HEK293 (cell line): Measurements from ENCODE around the gene GPATCH2.

ENCODE experiments used
- CTCF ChIA-PET: fragments of 350-600 bp; formaldehyde crosslinking; extraction: SDS; loops from one replicate; lab custom pipeline; 2021; ENCODE audit warnings: antibody characterized with exemption; lab: Yijun Ruan, JAX
- POLR2A ChIA-PET: fragments of 300-600 bp; formaldehyde crosslinking; extraction: SDS; loops from one replicate; lab custom pipeline; 2020; ENCODE audit warnings: antibody characterized with exemption, inconsistent platforms; lab: Yijun Ruan, JAX
- H3K27ac ChIP-seq: fragments of 200-500 bp; sonication (Bioruptor generic); 2 replicates; pipeline ENCODE4 v1.5.1; 2014; ENCODE audit warnings: low read depth, low read length, control low read depth, inconsistent platforms; ENCODE audit errors: extremely low read depth
- H3K36me3 ChIP-seq, 2 experiments: fragments of 200-500 bp in 1 of 2; sonication (Bioruptor generic) in 1 of 2; 1 replicate in 1 of 2; 2 replicates in 1 of 2; pipeline ENCODE4 v1.5.1; 2014 to 2017; ENCODE audit warnings: inconsistent platforms in 2 of 2, low read length in 2 of 2; ENCODE audit not compliant: control insufficient read depth in 2 of 2, insufficient read depth in 1 of 2
- H3K4me1 ChIP-seq: fragments of 200-500 bp; sonication (Bioruptor generic); 2 replicates; pipeline ENCODE4 v1.5.1; 2014; ENCODE audit warnings: mild to moderate bottlenecking, low read length, inconsistent platforms; ENCODE audit not compliant: control insufficient read depth, insufficient read depth
- H3K4me3 ChIP-seq: 2 replicates; pipeline ENCODE4 v1.5.1; 2011; ENCODE audit warnings: low read depth, mild to moderate bottlenecking, control low read depth, low read length, moderate library complexity
- H3K9me3 ChIP-seq: fragments of 200-500 bp; sonication (Bioruptor generic); 2 replicates; pipeline ENCODE4 v1.5.1; 2014; ENCODE audit warnings: low read depth, low read length, inconsistent platforms; ENCODE audit not compliant: control insufficient read depth, insufficient read depth
- FEZF1 ChIP-seq: fragments of 450-650 bp; formaldehyde crosslinking; IDR thresholded peaks from 2 replicates; pipeline ENCODE4 v1.5.1; 2016; ENCODE audit warnings: missing biosample characterization, missing genetic modification characterization
- HOXD13 ChIP-seq: sonication (generic); formaldehyde crosslinking; IDR thresholded peaks from 2 replicates; pipeline ENCODE4 v1.8.0; 2022; ENCODE audit warnings: missing genetic modification reagents, borderline replicate concordance
- KLF7 ChIP-seq: fragments of 450-650 bp; formaldehyde crosslinking; IDR thresholded peaks from 2 replicates; pipeline ENCODE4 v1.5.1; 2016; ENCODE audit warnings: missing biosample characterization, missing genetic modification characterization, borderline replicate concordance
- PRDM1 ChIP-seq: fragments of 450-650 bp; formaldehyde crosslinking; IDR thresholded peaks from 2 replicates; pipeline ENCODE4; 2016; ENCODE audit warnings: missing biosample characterization, missing genetic modification characterization
- ZBTB17 ChIP-seq: fragments of 450-650 bp; formaldehyde crosslinking; IDR thresholded peaks from 2 replicates; pipeline ENCODE4 v1.5.1; 2016; ENCODE audit warnings: missing biosample characterization, missing genetic modification characterization
- ZBTB20 ChIP-seq: fragments of 450-650 bp; formaldehyde crosslinking; IDR thresholded peaks from 2 replicates; pipeline ENCODE4 v1.5.1; 2016; ENCODE audit warnings: missing biosample characterization, missing genetic modification characterization
- ZBTB8A ChIP-seq: fragments of 450-650 bp; formaldehyde crosslinking; IDR thresholded peaks from 2 replicates; pipeline ENCODE4 v1.5.1; 2016; ENCODE audit warnings: missing biosample characterization, missing genetic modification characterization
- ZFHX2 ChIP-seq: fragments of 450-650 bp; formaldehyde crosslinking; conservative IDR thresholded peaks from 2 replicates; pipeline ENCODE4 v1.5.1; 2016; ENCODE audit warnings: missing biosample characterization, missing genetic modification characterization
- ZIC2 ChIP-seq: fragments of 450-650 bp; formaldehyde crosslinking; IDR thresholded peaks from 2 replicates; pipeline ENCODE4 v1.5.1; 2016; ENCODE audit warnings: missing biosample characterization, missing genetic modification characterization
- ZNF132 ChIP-seq: fragments of 450-650 bp; formaldehyde crosslinking; IDR thresholded peaks from 2 replicates; pipeline ENCODE4 v1.5.1; 2017; ENCODE audit warnings: missing biosample characterization, missing genetic modification characterization, borderline replicate concordance
- ZNF19 ChIP-seq: fragments of 450-650 bp; formaldehyde crosslinking; IDR thresholded peaks from 2 replicates; pipeline ENCODE4; 2016; ENCODE audit warnings: missing biosample characterization, missing genetic modification characterization, low read depth
- ZNF555 ChIP-seq: fragments of 450-650 bp; formaldehyde crosslinking; conservative IDR thresholded peaks from 2 replicates; pipeline ENCODE4 v1.5.1; 2017; ENCODE audit warnings: missing biosample characterization, mild to moderate bottlenecking, missing genetic modification characterization, inconsistent platforms
- ZNF776 ChIP-seq: fragments of 450-650 bp; formaldehyde crosslinking; IDR thresholded peaks from 2 replicates; pipeline ENCODE4 v1.5.0; 2017; ENCODE audit warnings: missing biosample characterization, missing genetic modification characterization, borderline replicate concordance
- ZNF830 ChIP-seq: fragments of 450-650 bp; IDR thresholded peaks from 2 replicates; pipeline ENCODE4 v1.5.0; 2018; ENCODE audit warnings: missing biosample characterization, missing genetic modification characterization, low read depth, mild to moderate bottlenecking, moderate library complexity
- ZSCAN30 ChIP-seq: fragments of 450-650 bp; IDR thresholded peaks from 2 replicates; pipeline ENCODE4 v1.5.1; 2018; ENCODE audit warnings: missing biosample characterization, mild to moderate bottlenecking, missing genetic modification characterization, moderate library complexity
- TF ChIP-seq, protein P1 (sequence below): fragments of 450-650 bp; formaldehyde crosslinking; IDR thresholded peaks from 2 replicates; pipeline ENCODE4 v1.5.1; 2016; ENCODE audit warnings: missing biosample characterization, missing genetic modification characterization
- TF ChIP-seq, protein P2 (sequence below): fragments of 450-650 bp; IDR thresholded peaks from 2 replicates; pipeline ENCODE4 v1.5.1; 2018; ENCODE audit warnings: missing biosample characterization, mild to moderate bottlenecking, missing genetic modification characterization

The GPATCH2 gene

DNA sequence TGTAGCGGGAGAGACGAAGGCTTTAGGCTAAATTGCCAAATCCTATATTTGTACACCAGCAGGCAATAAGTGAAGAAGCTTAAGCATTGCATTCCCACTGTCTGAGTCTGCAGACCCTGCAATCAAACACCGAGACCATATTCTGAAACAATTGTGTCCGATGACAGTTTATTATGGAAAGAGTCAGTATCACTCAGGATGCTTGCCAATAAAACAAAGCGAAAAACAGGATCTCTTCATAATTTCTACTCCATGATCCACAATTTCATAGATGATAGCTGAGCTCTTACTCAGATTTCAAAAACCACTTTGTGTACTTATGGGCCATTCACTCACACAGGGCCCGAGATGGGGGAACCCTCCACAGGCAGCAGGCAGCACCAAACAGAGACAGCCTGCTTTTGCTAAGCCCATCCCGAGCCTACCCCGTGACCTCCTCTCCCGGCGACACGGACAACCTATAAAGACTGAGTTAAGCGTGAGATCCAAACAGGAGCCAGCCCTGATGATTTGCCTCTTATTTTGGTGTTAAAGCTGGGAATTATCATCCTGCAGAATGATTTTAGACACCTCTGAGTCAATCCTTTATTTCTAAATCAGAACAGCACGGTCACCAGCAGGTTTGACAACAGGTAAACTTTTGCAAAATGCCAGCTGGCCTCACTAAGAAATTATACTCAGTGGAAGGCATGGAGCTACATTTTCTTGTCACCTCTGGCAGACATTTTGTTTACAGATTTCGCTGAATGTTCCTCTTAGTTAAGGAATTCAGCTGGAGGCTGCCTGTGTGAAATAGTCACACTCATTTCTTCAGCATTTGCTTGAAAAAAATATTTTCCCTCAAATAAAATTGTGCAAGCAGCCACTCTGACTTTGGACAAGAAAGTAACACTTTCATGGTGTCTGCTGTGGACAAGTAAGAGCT lies 212.4 kb downstream of the GPATCH2 start:
- ChIA-PET POLR2A (no interaction called here), CTCF (no interaction called here)
- TF ChIP-seq FEZF1 (no peak), ZFHX2 (tag by site-specific recombination) (no peak), HOXD13 (CRISPR knock-in tag) (no peak), ZBTB20 (tag by site-specific recombination) (no peak), ZBTB17 (no peak), ZSCAN30 (tag by site-specific recombination) (no peak), ZBTB8A (tag by site-specific recombination) (no peak), KLF7 (tag by site-specific recombination) (no peak), ZNF19 (no peak), ZNF776 (no peak), PRDM1 (tag by site-specific recombination) (no peak), ZIC2 (tag by site-specific recombination) (no peak), ZNF830 (tag by site-specific recombination) (no peak)
- TF ChIP-seq, protein P1, sequence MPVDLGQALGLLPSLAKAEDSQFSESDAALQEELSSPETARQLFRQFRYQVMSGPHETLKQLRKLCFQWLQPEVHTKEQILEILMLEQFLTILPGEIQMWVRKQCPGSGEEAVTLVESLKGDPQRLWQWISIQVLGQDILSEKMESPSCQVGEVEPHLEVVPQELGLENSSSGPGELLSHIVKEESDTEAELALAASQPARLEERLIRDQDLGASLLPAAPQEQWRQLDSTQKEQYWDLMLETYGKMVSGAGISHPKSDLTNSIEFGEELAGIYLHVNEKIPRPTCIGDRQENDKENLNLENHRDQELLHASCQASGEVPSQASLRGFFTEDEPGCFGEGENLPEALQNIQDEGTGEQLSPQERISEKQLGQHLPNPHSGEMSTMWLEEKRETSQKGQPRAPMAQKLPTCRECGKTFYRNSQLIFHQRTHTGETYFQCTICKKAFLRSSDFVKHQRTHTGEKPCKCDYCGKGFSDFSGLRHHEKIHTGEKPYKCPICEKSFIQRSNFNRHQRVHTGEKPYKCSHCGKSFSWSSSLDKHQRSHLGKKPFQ (tag by site-specific recombination): no peak
- Histone ChIP-seq H3K27ac (no peak overlapping the region), H3K4me1 (no peaks in the 10 kb centered on the region), H3K36me3 (no peaks in the 10 kb centered on the region), H3K4me3 (no peak overlapping the region), H3K9me3 (no peaks in the 10 kb centered on the region)

DNA sequence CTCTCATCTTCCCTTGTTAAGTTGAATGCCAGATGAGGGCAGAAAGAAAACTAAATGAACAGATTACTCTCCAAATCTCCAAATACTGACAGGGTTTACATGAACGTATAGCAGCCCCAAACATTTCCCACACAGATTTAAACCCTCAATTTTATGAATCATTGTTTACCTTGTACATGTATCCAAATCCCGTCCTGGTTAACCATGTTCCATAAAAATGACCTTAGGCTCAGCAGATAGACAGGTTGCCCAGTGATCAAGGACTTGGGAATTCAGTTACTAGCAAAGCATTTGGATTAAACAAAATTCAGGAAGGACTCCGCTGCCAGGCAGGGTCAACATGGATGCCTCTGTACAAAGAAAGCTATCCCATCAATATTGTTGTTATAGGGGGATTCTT lies 213.5 kb downstream of the GPATCH2 start:
- Histone ChIP-seq H3K9me3 (no peaks in the 10 kb centered on the region), H3K4me3 (no peak overlapping the region), H3K27ac (no peak overlapping the region), H3K4me1 (no peaks in the 10 kb centered on the region), H3K36me3 (no peaks in the 10 kb centered on the region)
- TF ChIP-seq ZNF555 (tag by site-specific recombination) (no peak), ZNF132 (tag by site-specific recombination) (no peak)
- TF ChIP-seq, protein P2, sequence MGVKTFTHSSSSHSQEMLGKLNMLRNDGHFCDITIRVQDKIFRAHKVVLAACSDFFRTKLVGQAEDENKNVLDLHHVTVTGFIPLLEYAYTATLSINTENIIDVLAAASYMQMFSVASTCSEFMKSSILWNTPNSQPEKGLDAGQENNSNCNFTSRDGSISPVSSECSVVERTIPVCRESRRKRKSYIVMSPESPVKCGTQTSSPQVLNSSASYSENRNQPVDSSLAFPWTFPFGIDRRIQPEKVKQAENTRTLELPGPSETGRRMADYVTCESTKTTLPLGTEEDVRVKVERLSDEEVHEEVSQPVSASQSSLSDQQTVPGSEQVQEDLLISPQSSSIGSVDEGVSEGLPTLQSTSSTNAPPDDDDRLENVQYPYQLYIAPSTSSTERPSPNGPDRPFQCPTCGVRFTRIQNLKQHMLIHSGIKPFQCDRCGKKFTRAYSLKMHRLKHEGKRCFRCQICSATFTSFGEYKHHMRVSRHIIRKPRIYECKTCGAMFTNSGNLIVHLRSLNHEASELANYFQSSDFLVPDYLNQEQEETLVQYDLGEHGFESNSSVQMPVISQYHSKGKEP (tag by site-specific recombination): no peak
- TF ChIP-seq, protein P1 (tag by site-specific recombination): no peak
- ChIA-PET POLR2A (no interaction called here), CTCF (no interaction called here)
